ENCODE results near the gene FAR2.
"Not testable (repeated sequence)": the region's sequence is repeated elsewhere in the genome, so short reads cannot be mapped to it uniquely, and the experiment has no call there.

The FAR2 gene

DNA sequence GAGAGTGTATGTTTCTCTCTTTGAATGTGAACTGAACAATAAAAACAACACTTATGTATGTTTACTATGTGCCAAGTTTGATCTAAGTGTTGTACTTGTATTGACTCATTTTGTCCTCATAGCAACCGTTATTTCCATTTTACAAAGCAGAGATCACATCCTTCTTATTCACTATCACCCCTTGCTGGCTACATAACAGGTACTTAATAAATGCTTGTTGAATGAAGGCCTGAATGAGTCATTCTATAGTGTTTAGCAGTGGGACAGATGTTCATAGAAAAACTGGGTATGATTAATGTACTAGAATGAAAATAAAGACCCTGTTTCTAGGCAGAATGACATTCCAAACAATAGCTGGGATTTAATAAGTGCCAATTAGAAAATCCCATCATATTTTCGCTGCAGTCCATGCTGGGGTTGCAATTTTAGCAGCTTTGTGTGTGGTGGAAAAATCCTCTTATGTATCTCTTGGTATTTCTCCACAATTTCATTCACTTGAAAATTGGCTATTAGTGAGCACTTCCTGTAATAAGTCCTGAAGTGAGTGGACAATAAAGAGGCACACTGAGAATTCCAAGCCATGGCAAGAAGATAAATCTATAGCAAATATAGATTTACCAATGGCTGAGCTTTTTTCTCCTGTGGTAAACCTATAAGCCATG lies 86.0 kb downstream of the FAR2 start:
- DNase-seq (ENCODE audit: low read depth in 2 of 2) = no peak

DNA sequence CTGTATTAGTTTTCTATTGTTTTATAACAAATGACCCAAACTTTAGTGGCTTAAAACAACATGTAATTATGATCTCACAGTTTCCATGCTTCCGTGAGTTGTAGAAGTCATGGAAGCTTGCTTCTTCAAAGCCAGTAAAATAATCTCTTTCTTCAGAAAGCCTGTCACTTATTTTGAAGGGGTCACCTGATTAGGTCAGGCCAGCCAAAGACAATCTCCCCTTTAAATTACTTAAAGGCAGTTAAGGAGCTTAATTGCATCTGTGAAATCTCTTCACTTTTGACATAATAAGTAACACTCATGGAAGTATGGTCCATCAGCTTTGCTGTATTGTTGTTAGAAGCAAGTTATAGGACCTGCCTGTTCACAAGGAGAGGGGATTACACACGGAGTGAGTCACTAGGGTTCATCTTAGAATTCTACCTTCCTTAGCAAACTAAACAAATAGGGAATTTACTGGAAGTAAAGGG lies 89.8 kb downstream of the FAR2 start:
- no peak for DNase-seq (ENCODE audit: low read depth in 2 of 2)

DNA sequence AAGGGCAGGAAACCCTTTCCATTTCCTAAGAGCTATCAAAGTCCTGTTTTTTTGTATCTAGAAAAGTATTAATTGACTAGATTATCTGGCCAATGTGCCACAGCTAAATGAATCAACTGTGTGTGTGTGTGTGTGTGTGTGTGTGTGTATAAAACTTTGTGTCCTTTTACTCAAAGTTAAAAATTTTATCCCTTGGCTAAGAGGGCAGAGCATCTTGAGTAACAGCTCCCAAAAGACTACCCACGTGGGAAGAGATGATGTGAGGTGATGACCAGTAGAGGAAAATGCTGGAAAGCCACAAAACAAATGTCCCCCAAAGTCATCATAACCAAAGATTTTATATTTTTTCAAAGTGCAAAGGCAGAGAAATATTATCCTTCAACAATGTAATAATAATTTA lies 90.3 kb downstream of the FAR2 start:
- no peak for DNase-seq (ENCODE audit: low read depth in 2 of 2)

DNA sequence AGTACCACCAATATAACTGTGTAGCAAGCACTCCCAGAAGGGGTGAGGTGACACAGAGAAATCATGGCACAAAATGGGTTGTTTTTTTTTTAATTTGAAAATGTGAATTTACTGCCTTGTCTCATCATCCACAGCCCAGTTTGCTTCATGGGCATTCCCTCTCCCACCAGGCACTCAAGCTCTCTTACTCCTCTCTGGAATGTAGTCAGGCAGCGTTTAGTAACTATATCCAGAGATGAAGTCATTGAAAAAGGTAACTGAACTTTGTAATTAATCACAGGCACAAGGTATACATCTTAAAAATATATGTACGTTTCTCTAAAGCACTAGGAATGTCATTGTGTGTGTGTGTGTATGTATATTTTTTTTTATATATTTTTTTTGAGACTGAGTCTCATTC lies 91.4 kb downstream of the FAR2 start:
- DNase-seq (ENCODE audit: low read depth in 2 of 2) = no peak

DNA sequence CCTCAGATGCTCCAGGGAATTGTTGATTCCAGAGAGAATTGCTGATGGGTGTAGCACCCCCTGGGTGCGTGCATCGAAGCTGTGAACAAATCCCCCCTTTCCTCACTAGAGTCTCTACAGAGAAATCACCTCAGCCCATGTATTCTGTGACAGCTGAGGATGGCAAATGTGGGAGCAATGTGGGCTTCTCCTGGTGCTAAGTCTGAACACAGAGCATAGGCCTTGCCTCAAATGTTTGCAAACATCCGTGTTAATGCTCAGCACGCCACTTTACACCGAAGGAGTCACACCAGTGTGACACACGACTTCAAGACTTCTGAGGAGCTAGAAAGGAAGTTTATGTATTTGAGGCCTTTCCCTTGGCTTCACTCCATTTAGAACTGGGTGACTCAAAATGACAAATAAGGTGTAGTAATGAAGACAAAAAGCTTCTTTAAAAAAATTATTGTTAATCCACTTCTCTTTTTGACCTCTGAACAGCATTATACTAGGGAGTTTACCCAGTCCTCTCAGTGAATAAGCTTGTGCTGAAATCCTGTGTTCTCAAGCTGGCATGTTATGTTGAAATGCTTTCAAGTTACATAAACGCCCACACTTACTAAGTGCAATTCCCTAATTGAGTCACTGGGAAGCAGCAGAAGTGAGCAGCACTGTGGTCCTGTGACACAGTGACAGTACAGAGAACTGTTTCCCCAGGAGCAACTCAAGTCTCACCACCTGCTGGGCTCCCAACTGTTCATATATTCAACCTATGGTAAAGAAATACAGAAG lies 92.9 kb downstream of the FAR2 start:
- DNase-seq (ENCODE audit: low read depth in 2 of 2) = no peak

DNA sequence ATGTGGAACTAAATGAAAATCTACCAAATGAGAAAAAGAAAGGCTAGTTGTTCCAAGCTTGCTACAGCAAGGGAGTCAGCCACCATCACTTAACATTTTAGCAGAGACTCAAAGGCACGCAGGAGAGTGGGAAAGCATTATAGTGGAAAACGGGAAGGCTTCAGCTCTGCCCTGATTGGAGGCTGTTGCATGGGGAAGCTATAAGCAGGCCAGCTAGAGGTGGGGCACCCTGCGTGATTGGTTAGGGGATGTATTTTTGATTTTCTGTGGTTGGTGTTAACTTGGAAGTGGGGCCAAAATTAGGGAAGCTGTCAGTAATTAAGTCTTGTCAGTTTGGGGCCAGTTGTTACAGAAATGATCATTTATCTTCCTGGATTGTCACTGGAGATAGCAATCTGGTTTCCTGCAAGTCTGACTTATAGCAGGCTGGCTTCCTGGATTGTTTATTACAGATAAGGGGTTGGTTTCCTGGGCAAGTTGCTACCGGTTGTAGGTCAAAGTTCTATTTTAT lies 93.9 kb downstream of the FAR2 start:
- no peak for DNase-seq (ENCODE audit: low read depth in 2 of 2)

DNA sequence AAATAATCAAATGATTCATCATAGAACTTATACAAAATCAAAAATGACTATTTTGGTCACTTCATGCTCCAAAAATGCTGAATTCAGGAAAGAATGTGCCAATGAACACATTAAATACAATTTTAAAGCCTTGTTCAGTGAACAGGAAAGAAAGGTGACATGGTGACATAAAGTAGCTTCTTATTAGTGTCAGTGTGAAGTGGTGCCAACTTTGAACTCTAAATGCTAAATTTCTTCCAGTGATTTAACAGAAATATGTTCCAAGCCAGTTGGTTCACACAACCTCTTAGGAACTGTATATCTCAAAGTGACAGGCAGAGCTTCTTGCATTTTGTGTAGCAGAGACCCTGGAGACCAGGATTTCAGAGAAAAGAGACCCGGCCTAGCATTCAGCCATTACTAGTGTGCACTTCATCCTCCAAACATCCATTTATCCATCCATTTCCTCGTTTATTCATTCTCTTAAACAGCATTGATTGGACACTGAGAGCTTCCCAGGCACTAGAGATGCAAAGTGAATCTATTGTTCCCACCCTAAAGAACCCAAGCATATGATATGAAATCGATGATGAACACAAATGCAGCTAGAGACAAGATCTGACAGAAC lies 95.2 kb downstream of the FAR2 start:
- DNase-seq (ENCODE audit: low read depth in 2 of 2) = no peak

DNA sequence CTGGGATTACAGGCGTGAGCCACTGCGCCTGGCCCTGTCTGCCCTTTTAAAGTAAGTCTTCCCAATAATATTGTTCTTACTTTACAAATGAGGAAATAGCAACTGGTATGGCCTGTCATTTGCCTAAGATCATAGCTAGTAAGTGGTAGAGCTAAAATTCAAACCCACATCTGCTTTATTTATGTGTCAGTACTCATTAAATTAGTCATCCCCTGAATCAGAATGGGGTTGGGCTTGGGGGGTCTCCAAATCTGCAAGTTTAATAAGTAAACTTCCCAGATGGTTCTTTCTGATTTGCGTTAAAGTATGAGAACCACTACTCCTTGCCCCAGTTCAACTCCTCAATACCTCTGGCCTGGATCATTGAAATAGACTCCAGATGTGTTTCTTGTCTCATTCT lies 96.2 kb downstream of the FAR2 start:
- no peak for DNase-seq (ENCODE audit: low read depth in 2 of 2)

DNA sequence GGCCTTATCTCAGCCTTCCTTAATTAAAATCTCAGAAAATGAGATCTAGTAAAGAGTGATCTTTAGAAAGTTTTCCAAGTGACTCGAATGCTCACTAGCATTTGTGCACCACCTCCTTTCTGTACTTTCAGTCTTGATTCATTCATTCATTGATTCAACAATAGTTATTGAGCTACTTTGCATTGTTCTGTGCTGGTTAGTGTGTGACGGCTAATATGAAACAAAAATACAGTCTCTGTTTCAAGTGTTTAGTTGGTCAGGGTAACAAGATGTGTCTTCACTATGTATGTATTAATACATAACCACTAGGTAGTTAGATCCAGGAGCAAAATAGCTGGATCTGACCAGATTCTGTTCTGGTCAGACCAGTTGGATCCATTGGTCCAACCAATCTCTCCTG lies 100.9 kb downstream of the FAR2 start:
- no peak for DNase-seq (ENCODE audit: low read depth in 2 of 2)

DNA sequence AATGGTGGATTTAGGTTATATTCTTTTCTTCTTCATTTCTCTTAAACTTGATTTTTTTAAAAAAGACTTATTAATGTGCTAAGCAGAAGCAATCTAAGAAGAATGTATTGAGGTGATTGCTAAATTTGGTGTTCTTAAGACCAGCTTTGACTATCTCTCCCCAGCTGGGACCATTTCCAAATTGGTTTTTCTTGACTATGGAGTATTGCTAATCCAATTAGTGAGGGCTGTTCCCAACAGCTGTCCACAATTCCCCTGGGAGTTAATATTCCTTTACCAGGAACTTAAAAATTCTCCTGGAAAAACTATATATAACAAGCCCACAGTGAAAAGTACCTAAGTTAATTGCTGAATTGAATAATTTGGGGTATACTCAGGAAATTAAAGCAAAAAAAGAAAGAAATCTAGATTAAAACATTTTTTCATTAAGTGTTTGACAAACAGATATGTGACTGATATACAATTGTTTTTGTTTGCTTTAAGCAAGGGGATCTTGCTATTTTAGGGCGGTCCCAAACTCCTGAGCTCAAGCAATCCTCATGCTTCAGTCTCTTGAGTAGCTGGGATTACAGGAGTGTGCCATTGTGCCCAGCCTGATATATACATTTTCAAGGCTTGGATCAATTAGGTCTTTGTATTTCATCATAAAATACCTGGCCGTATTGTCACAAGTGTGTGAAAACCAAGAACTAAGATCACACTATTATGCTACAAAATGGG lies 105.0 kb downstream of the FAR2 start:
- no peak for DNase-seq (ENCODE audit: low read depth in 2 of 2)

DNA sequence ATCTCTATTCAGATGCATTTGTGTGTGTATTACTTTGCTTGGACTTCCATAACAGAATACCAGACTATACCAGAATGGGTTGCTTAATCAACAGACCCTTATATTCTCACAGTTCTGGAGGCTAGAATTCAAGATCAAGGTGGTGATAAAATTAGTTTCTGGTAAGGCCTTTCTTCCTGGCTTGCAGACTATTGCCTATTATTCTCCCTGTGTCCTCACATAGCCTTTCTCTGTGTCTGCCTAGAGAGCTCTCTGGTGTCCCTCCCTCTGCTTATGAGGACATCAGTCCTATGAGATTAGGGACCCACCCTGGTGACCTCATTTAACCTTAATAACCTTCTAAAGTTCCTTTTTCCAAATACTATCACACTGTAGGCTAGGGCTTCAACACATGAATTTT lies 106.0 kb downstream of the FAR2 start:
- no peak for DNase-seq (ENCODE audit: low read depth in 2 of 2)

DNA sequence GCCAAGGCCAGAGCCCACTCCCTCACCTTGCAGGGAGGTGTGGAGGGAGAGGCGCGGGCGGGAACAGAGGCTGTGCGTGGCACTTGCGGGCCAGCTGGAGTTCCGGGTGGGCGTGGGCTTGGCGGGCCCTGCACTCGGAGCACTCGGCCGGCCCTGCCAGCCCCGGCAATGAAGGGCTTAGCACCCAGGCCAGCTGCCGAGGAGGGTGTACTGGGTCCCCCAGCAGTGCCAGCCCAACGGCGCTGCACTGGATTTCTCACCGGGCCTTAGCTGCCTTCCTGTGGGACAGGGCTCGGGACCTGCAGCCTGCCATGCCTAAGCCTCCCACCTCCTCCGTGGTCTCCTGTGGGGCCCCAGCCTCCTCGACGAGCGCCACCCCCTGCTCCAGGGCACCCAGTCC lies 107.5 kb downstream of the FAR2 start:
- DNase-seq (ENCODE audit: low read depth in 2 of 2) = no peak

DNA sequence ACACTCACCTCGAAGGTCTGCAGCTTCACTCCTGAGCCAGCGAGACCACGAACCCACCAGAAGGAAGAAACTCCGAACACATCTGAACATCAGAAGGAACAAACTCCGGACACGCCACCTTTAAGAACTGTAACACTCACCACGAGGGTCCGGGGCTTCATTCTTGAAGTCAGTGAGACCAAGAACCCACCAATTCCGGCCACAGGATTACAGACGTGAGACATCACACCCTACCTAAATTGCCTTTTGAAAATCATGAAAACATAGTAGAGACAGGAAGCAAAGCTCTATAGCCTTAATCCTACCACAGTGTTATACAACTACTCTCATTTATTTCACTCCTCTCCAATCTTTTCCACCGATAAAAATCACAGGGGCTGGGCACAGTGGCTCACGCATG lies 108.6 kb downstream of the FAR2 start:
- DNase-seq (ENCODE audit: low read depth in 2 of 2) = not testable (repeated sequence)

DNA sequence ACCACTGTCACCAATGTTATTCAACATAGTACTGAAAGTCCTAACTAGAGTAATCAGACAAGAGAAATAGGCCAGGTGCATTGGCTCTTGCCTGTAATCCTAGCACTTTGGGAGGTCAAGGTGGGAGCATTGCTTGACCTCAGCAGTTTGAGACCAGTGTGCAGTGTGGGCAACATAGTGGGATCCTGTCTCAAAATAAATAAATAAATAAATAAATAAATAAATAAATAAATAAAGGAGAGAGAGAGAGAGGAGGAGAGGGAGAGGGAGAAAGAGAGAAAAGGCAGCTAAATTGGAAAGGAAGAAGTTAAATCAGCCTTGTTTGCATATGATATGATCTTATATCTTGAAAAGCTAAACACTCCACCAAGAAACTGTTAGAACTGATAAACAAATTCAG lies 115.3 kb downstream of the FAR2 start:
- no peak for DNase-seq (ENCODE audit: low read depth in 2 of 2)

DNA sequence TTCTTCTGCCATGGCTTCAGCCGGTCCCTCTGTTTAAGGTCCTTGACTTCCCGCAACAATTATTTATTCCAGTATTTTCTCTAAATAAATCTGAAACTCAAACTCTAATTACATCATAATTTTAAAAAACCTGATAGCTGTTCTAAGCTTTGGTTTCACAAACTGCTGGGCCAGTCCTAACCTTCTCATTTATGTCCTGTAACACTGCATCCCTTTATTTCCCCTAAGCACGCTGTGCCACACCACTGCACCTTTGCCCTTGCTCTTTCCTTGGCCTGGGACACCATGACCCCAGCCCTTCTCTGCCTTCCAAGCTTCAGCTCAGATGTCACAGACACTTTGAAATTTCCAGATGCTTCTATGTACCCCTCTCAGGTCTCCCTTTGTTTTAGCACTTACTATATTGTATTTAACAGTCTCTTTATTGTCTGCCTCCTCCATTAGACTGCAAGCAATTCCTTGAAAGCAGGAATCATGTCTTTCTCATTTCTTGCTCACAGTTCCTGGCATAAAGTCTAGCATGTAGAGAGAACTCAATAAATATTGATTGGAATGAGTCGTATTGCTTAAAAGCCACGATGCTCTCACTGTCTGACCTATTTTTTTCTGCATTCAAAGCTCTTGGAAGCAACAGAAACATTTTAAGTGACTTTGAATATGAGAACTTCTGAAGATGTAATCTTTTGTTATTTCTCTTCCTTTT lies 120.8 kb downstream of the FAR2 start:
- DNase-seq (ENCODE audit: low read depth in 2 of 2) = no peak

DNA sequence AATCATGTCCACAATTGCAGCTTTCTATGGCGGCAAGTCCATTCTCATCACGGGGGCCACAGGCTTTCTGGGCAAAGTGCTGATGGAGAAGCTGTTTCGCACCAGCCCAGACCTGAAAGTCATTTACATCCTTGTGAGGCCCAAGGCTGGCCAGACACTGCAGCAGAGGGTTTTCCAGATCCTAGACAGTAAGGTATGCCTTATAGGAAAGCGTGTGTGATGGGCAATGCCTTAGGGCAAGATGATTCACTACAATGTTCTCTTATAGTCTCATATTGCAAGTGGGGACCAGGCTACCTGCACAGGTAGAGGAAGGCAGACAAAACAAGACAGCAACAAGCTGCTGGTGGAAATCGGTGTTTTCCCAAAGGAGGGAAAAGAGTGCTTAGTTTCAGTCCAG lies 121.4 kb downstream of the FAR2 start:
- DNase-seq (ENCODE audit: low read depth in 2 of 2) = no peak

DNA sequence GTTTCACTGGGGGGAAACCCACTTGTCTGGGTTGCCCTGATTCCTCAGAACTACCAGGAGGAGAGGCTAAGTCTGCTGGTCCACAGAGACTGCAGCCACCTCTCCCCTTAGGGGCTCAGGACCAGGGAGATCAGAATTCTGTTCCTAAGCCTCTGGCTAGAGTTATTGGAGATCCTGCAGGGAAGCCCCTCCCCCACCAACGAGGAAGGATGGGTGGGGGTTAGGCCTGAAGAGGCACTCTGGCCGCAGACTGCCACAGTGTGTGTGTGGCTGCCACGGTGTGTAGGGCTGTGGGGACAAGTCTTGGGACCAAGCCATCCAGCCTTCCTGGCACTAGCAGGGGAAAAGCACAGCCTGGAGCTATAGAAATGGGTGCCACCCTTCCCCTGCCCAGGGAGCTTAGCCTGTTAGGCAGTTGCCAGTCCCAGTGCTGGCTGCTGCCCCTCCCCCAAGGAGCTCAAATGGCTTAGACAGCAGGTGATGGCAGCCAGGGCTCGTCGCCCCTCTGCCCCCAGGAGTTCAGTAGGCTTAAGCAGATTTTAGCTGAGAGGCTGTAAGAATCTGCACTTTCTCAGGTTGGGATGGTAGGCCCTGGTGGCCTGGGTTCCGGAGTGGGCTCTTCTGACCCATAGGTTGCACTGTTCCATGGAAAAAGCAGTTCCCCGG lies 124.2 kb downstream of the FAR2 start:
- no peak for DNase-seq (ENCODE audit: low read depth in 2 of 2)

DNA sequence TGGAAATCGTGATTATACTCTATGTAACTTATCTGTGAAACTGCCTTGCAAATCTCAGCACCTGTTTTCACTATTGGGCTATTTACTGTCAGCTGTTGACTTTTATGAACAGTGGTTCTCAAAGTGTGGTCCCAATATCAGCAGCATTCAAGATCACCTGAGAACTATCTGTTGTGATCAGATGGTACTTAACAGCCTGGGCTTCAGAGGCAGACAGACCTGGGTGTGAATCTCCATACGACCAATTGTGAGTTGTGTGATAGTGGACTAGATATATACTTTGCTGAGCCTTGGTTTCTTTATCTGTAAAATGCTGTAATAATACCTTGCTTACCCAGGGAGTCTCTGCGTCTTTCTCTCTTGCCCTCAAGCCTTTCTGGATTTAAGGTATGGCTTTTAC lies 126.8 kb downstream of the FAR2 start:
- no peak for DNase-seq (ENCODE audit: low read depth in 2 of 2)

DNA sequence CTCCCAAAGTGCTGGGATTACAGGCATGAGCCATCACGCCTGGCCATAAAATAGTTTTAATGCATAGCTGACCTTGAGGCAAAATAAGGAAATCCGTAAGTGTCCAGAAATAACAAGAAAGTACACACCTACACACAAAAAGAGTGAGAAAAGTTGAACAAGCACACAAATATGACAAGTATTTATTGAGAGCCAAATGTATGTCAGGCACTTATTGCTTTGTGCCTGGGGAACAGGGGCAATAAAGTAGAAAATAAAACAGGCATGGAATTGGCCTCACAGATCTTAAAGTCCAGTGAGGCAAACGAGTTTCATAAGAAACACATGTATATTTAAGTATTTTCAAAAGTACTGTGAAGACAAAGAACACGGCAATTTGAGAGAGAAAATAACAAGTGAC lies 128.2 kb downstream of the FAR2 start:
- DNase-seq (ENCODE audit: low read depth in 2 of 2) = no peak

DNA sequence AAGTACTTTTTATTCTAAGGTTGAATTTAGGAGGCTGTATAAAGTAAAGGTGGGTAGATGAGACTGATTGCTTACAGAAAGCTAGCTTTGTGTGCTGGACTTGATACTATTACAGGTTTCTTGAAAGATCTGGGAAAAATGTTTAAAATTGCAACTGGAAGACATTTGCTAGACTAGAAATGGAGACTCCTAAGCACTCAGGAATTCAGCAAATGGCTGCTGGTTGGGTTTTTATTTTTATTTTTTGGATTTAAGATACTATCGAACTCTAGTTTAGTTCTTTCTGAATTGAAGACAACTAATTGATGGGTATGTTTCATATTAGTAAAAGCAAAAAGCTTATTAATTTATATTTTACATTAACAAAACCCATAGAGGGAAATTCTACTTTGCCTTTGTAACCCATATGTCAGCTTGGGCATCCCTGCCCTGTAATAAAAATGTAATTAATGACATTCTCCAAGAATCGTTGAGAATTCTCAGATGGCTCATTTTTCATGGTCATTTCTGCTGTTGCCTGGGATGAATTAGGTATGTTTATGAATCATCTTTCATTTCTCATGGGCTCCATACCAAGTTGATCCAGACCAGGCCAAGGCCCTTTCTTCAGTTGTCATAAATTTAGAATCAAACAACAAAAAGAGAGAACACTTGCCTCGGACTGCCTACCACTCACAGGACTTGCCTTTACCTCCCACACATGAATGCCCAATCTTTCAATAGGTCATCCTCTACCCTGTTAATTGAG lies 129.8 kb downstream of the FAR2 start:
- DNase-seq (ENCODE audit: low read depth in 2 of 2) = no peak

All from stimulated activated CD8-positive, alpha-beta memory T cell treated with anti-CD3 and anti-CD28 coated beads, Interleukin-15, amount 100 ng/mL, for 4 hours (primary cell).